ENCODE measurements around the gene JAKMIP3.

GRCh38 chr10:132095403-132096113 is 29.8 kb downstream of the JAKMIP3 start:
- TF ChIP-seq POLR2A (IDR thresholded peaks at IDR 0.05), result no peak
- no peak for TF ChIP-seq CTCF (IDR thresholded peaks at IDR 0.05)
- no peak for TF ChIP-seq EP300 (IDR thresholded peaks at IDR 0.05)
